ENCODE measurements around the gene KRTAP12-4. TPM values are rescaled to one million over a fixed set of nuclear protein-coding genes. Genes with fewer than 3 reads are reported as not detected.
"Not testable (repeated sequence)": the region's sequence is repeated elsewhere in the genome, so short reads cannot be mapped to it uniquely, and the experiment has no call there.

The KRTAP12-4 gene
- polyA plus RNA-seq, 1 experiment, result not detected

DNA sequence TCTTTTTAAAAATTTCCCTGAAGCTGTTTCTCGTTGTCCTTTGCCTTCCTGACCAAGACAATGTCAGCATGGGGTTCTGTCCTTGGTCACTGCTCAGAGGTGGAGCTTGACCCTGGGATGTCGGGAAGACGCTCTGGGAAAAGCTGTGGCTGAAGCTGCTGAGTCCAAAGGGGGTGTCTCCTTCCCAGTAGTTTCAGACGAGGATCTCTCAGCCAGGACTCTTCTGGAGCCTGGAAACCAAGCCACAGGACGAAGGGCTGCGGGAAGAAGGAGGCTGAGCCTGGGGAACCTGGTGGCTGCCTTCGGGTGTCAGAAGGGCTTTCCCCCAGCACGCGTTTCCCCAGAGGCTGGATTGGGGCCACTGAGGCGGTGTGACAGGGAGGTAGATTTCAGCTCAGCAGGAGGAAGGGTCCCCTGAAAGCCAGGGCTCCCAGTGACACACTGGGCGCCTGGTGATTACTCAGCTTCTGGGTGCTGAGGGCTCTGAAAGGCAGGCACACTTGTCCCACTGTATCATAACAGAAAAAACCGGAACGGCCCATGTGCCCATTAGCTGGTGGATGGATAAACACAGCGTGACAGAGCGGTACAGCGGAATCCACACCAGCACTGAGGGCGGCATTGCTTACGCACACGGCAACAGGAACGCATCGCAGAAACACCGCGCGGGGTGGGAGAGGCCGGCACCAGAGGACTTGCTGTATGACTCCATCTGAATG lies 32.5 kb upstream of the KRTAP12-4 start:
- DNase-seq (ENCODE audit: low read depth), result no peak
- peaks cover 8% of the 10 kb centered on the region for H3K27me3 ChIP-seq (ENCODE audit: control insufficient read depth, insufficient read depth, low read length)
- ChIA-PET POLR2A (no interaction called here), CTCF (no interaction called here)
- no peak overlapping the region for H3K4me3 ChIP-seq (ENCODE audit: low read depth, low read length)
- TF ChIP-seq, protein P1, sequence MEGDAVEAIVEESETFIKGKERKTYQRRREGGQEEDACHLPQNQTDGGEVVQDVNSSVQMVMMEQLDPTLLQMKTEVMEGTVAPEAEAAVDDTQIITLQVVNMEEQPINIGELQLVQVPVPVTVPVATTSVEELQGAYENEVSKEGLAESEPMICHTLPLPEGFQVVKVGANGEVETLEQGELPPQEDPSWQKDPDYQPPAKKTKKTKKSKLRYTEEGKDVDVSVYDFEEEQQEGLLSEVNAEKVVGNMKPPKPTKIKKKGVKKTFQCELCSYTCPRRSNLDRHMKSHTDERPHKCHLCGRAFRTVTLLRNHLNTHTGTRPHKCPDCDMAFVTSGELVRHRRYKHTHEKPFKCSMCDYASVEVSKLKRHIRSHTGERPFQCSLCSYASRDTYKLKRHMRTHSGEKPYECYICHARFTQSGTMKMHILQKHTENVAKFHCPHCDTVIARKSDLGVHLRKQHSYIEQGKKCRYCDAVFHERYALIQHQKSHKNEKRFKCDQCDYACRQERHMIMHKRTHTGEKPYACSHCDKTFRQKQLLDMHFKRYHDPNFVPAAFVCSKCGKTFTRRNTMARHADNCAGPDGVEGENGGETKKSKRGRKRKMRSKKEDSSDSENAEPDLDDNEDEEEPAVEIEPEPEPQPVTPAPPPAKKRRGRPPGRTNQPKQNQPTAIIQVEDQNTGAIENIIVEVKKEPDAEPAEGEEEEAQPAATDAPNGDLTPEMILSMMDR (IDR thresholded peaks at IDR 0.05; ENCODE audit: insufficient read depth, low read depth, low read length), result no peak
- H3K36me3 ChIP-seq (ENCODE audit: control insufficient read depth, insufficient read depth, low read length), result no peaks in the 10 kb centered on the region

DNA sequence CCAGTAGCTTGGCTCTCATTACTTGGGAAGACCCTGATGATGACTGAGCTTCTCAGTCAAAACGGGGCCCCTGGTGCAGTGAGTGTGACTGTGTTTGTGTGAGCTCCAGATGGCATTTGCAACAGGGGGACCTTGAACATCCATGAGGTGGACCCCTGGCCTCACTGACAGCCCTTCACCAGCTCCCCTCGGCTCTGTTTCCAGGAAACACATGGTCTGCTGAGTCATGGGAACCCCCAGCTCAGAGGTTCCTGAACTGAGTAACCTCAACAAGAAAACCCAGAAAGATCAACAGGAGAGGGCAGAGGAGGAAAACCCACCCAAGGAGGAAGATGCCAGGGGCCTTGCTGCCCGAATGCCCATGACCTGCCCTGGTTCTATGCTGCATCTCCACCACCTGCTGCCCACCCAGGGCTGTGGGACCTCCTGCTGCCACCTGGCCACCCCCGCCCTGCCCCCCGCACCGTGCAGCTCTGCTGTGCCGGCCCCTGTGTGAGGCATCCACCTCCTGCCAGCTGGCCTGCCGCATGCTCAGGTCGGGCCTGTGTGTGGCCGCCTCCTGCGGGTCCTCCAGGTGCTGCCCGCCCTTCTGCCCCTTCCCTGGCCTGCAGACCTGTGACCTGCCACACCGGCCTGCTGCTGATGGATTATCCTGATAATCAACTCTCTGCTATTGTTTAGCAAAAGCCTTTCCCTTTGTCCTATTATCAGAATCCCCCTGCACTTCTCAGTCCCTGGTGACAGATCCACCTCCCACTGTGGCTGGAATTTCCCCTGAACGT lies 31.7 kb upstream of the KRTAP12-4 start:
- no peak overlapping the region for H3K4me3 ChIP-seq (ENCODE audit: low read depth, low read length)
- H3K36me3 ChIP-seq (ENCODE audit: control insufficient read depth, insufficient read depth, low read length), result no peaks in the 10 kb centered on the region
- POLR2A ChIA-PET, result no interaction called here
- DNase-seq (ENCODE audit: low read depth), result no peak
- CTCF ChIA-PET, result no interaction called here
- peaks cover 8% of the 10 kb centered on the region for H3K27me3 ChIP-seq (ENCODE audit: control insufficient read depth, insufficient read depth, low read length)
- TF ChIP-seq, protein P1 (IDR thresholded peaks at IDR 0.05; ENCODE audit: insufficient read depth, low read depth, low read length), result no peak

DNA sequence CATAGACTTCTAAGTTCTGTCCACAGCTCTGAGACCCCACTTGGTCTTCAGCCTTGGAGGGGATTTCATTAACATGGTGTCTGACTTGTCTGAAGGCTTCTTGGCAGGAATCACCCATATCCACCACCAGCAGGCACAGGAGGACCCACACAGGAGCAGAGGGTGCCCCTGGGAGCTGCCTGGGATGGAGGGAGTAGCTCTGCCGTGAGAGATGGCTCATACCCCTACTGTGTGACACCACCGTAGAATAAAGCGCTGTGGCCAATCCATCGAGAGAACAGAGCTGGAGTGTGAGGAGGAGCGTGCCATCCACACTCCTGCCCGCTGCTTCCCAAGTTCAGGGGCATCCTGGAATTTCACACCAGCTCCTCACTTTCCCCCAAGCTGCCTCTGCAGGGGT lies 30.6 kb upstream of the KRTAP12-4 start:
- POLR2A ChIA-PET; DNase-seq (ENCODE audit: low read depth); CTCF ChIA-PET; H3K4me3 ChIP-seq (ENCODE audit: low read depth, low read length); H3K27me3 ChIP-seq (ENCODE audit: control insufficient read depth, insufficient read depth, low read length); H3K36me3 ChIP-seq (ENCODE audit: control insufficient read depth, insufficient read depth, low read length): not testable (repeated sequence)

DNA sequence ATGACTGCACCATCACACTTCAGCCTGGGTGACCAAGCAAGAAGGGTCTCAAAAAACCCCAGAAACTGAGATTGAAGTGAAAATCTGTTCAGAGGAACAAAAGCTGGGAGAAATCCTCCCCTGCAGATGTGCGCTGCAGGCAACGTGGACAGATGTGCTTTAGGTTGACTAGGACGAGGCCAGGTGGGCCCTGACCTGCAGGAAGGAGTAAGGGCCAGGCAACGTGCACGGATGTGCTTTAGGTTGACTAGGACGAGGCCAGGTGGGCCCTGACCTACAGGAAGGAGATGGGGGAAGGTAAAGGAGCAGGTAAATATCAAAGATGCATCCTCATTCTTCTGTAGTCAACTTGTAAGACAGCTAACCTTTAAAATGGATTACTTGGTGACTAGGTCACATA lies 30.0 kb upstream of the KRTAP12-4 start:
- ChIA-PET POLR2A (no interaction called here), CTCF (no interaction called here)
- peaks cover 8% of the 10 kb centered on the region for H3K27me3 ChIP-seq (ENCODE audit: control insufficient read depth, insufficient read depth, low read length)

DNA sequence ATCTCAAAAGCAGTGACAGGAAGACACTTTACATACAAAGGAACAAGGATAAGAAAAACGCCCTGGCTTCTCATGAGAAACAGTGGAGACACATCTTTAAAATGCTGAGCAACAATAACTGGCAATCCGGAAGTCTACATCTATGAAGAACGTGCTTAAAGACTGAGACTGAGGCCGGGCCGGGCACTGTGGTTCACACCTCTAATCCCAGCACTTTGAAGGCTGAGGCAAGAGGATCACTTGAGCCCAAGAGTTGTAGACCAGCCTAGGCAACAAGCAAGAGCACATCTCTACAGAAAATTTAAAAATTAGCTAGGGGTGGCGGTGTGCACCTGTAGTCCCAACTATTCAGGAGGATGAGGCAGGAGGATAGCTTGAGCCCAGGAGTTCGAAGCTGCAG lies 29.6 kb upstream of the KRTAP12-4 start:
- no peak overlapping the region for H3K4me3 ChIP-seq (ENCODE audit: low read depth, low read length)
- H3K27me3 ChIP-seq (ENCODE audit: control insufficient read depth, insufficient read depth, low read length), result peaks cover 8% of the 10 kb centered on the region
- no peaks in the 10 kb centered on the region for H3K36me3 ChIP-seq (ENCODE audit: control insufficient read depth, insufficient read depth, low read length)
- DNase-seq (ENCODE audit: low read depth), result no peak
- TF ChIP-seq, protein P1 (IDR thresholded peaks at IDR 0.05; ENCODE audit: insufficient read depth, low read depth, low read length), result no peak
- ChIA-PET CTCF (interaction anchor here (1.1 kb wide), 1 partner anchor 20 kb away, joined by 3 read pairs; no protein-coding TSS in a partner anchor), POLR2A (no interaction called here)

More for the DNA sequence above, 30.0 kb upstream of the KRTAP12-4 start:
- no peak overlapping the region for H3K4me3 ChIP-seq (ENCODE audit: low read depth, low read length)
- DNase-seq (ENCODE audit: low read depth), result no peak
- no peaks in the 10 kb centered on the region for H3K36me3 ChIP-seq (ENCODE audit: control insufficient read depth, insufficient read depth, low read length)
- TF ChIP-seq, protein P1 (IDR thresholded peaks at IDR 0.05; ENCODE audit: insufficient read depth, low read depth, low read length), result no peak
